Measurements from ENCODE around the gene EFCAB14.
A peak's percentile ranks its signal among the peaks of the same experiment; 100 is the strongest.
"Not testable (repeated sequence)": the region's sequence is repeated elsewhere in the genome, so short reads cannot be mapped to it uniquely, and the experiment has no call there.

The EFCAB14 gene

DNA sequence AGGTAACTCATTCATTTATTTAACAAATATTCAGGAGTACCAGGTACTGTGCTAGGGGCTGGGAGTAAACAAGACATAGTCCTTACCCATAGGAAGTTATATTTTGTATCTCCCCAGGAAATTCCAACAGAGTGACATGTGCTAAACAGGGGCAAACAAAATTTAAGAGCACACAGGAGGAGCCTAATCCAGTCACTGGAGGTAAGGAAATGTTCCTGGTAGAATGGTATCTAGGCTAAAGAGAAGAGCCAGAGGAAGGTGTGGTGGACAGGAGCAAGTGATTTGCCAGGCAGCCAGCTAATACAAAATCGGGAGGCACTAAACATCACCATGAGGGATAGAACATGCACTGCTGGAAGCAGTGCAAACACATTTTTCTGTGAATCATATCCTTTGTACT is 36.9 kb downstream of the EFCAB14 start:
- no peak for DNase-seq

DNA sequence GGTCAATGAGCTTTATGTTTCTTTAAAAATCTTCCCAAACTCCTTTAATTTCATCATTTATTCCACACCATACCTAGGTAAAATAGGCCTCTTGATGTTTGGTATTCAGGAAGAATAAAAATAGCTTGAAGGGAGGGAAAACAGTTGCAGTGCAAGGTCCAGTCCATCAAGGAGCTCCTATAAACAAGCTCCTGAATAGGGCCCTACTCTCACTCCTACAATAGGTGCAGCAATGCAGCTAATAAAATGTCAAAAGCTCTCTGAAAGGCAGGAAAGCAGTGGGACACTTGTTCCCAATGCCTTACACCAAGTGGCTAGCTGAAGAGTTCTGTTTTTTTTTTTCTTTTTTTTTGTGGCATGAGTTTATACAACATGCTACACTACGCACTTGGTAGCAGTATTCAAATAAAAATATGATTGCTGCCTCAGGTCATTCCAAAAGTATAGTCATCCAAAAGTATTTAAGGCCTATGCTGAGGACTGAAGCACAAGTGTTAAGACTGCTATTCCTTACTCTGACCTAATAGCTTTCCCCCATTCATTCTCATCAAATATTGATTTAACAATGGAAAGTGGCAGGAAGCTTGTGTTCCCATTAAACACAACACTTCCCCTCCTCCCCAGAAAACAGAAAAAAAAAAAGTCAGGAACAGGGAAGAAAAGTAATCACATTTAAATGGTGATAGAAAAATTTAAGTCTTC is 37.4 kb downstream of the EFCAB14 start:
- DNase-seq = no peak

DNA sequence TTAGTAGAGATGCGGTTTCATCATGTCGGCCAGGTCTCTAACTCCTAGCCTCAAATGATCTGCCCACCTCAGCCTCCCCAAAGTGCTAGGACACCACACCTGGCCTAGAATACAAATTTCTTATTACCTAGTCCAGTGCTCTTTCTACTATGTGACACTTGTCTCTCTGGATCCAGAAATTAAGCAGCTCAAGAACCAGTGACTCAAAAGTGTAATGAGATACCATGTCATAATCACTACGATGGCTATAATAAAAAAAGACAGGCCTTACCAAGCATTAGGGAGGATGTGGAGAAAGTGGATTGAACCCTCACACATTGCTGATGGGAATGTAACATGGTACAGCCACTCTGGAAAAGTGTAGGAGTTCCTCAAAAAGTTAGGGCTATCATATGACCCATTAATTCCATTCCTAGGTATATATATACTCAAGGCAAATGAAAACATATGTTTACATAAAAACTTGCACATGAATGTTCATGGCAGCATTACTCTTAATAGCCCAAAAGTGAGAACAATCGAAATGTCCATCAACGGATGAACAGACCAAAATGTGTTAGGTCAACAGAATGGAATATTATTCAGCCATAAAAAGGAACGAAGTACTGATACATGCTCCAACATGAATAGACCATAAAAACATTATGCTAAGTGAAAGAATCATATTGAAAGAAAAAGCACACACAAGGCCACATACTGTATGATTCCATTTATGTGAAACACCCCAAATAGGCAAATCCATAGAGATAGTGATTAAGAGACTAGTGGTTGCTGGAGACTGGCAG is 38.9 kb downstream of the EFCAB14 start:
- no peak for DNase-seq

GRCh38 chr1:46677339-46677738 is 41.6 kb downstream of the EFCAB14 start:
- DNase-seq = no peak

GRCh38 chr1:46676531-46676930 is 42.4 kb downstream of the EFCAB14 start:
- DNase-seq = no peak

DNA sequence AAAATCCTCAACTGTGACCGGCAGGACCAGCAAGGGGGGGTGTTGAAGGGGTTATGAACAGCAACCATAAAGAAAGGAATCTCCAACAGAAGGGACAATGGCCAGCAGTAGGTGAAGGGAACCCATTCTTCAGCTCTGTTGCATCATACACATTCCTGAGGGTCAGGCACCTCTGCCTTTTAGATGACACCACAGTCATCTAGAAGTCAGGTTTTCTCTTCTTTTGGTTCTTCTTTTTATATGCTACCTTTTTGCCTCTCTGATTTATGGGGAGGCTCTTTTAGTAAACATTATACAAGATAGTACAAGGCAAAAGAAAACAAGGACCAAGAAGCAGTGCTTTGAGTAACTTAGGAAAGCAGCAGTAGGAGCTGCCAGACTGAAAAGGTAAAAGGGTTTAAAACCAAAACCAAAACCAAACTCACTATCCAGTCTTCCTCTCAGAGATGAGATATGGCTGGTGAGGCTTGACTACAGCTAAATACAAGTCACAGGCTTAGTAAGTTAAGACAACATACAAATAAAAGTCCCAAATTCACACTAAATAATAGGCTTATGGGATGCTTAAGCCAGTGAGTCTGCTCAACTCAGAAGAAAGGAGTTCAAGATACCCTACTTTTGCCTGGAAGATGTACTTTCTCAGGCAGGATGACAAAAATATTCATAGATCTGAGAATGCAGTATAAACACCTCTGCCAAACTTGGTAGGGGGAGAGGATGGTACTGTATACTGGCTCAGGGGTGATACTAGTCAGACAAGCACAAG is 43.2 kb downstream of the EFCAB14 start:
- no peak for DNase-seq

DNA sequence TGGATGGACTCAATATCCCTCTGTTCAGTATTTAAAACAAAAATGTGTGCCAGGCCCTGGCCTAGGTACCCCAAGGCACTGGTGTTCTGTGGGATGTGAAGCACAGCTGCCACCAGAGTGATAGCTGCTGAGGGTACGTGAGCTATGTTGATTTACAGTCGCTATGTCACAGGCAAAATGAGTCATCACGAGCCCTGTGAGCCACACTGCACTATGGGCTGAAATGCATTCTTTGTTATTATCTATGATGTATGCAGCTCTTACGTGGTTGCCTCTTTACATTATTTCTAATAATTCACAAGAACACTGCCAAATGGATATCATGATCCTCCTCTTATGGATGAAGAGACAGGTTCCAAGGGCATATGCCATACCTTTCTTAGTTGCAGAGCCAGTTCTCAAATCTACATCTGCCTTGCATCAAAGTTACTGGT is 45.1 kb downstream of the EFCAB14 start:
- DNase-seq = peak in 1 of 3 donors; percentile 6

DNA sequence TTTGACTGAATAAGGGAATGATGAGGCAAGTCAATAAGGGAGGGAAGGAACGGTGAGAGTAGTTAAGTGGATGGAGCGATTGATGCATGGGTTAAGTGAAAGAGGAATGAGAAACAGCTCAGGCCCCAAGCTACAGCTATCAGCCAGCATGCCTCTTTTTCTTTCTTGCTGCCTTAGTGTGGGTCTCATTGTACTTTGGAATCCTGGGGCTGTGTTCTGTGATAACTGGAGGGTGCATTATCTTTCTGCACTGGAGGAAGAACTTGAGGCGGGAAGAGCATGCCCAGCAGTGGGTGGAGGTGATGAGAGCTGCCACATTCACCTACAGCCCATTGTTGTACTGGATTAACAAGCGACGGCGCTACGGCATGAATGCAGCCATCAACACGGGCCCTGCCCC is 46.2 kb downstream of the EFCAB14 start:
- no peak for DNase-seq

DNA sequence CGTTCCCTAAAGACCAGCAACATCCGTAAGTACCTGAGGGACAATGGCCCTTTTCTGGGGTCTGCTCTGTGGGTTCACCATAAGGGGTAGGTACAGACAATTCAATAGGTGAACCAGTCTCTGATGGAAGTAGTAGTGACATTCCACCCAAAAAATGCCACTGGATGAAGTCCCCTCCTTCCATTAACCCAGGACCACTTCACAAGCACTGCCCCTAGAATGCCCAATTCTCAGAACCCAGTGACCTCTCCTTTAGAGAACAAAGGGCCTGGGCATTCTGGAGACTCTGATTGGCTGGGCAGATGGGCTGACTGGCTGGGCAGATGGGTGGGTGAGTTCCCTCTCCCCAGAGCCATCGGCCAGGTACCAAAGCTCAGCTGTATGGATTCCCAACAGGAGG is 47.4 kb downstream of the EFCAB14 start, which contains the start of gene TEX38:
Gene TEX38 (plus strand): TSS at position 301 of the 400 bp plus-strand sequence. CDS start 81 bp downstream, at position 382.
- DNase-seq = no peak

- no peak for DNase-seq
Measured at GRCh38 chr1:46670134-46670533, 48.8 kb downstream of the EFCAB14 start.

DNA sequence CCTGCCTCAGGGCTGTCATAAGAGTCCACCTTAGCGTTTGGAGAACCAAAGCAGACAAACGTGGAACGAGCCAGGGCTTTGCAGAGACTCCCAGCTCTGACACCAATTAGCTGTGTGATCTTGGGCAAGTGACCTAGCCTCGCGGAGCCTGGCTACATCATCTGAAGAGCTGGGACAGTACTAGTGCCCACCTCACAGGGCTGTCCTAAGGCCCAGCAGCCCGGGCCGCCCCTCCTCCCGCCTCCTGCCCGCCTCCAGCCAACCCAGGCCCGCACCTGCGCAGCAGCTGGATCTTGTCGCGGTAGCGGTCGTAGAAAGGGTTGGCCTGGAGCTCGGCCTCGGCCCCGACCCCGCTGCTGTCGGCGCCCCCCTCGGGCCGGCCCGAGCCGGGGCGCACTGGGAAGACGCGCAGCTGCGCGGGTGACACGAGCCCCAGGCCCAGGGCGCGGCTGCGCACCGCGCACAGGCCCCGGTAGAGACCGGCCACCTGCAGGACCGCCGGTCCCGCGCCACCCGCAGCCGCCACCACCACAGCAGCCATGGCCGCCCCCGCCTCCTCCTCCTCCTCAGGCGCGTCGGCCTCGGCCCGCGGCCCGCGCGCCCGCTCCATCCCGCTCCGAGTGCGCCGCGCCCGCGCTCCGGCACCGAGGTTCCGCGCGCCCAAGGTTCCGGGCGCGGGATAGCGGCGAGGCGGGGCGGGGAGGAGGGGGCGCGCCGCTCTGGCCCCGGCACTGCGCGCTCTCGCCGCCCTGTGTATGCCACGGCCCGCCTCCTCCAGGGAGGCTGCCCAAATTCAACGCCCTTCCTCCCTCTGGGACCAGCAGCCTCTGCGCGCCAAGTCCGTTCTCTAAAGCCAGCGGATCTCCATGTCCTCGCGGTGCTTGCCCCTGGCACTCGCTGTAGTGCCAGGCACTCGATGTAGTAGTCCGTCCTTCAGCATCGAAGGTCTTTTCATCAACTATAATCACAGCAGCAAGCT is 50.8 kb downstream of the EFCAB14 start, which contains the start of gene ATPAF1:
Gene ATPAF1 (minus strand): TSS at position 583 of the 979 bp plus-strand sequence. CDS start 42 bp downstream, at position 541.
- DNase-seq = peak; percentile 69 to 86 (median 80)

DNA sequence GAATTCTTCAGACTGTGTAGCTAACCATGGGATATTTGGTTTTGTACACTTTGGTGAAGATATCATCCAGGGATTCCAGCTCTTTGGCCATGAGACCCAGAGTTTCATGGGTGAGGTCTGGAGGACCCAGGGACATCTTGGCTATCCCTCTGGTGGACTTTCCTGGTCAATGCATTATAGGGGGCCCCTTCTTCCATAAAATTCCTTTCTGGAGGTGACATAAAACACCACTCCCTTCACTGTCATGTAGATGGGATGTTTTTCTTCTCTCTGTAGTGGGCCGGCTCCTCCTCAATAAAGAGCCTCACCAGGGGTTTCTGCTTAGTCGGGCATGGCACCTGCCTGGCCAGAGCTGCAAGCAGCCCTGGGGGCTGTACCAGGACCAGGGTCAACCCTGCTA is 52.9 kb downstream of the EFCAB14 start:
- DNase-seq = no peak

GRCh38 chr1:46662919-46663318 is 56.0 kb downstream of the EFCAB14 start:
- not testable (repeated sequence) for DNase-seq

- not testable (repeated sequence) for DNase-seq
Measured at GRCh38 chr1:46660116-46660515, 58.8 kb downstream of the EFCAB14 start.

GRCh38 chr1:46659307-46659870 is 59.5 kb downstream of the EFCAB14 start:
- DNase-seq = no peak

- DNase-seq = no peak
Measured at GRCh38 chr1:46657775-46658174, 61.1 kb downstream of the EFCAB14 start.

DNA sequence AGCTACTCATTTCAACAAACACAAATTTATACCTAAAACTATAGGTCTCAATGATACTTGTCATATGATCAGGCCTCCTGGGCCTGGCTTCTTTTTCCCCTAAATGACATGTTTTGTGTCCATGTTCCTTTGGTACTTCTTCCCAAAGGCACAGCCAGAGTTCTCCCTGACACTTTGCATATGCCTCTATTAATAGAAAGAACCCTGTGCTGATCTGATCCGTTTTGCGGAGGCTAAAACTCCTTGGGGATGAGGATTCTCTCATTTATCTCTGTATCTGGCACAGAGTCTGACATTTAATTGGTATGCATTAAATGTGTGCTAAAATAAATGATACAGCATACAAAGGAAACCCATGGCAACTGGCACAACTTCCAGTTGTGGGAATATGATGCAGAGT is 62.3 kb downstream of the EFCAB14 start:
- no peak for DNase-seq

DNA sequence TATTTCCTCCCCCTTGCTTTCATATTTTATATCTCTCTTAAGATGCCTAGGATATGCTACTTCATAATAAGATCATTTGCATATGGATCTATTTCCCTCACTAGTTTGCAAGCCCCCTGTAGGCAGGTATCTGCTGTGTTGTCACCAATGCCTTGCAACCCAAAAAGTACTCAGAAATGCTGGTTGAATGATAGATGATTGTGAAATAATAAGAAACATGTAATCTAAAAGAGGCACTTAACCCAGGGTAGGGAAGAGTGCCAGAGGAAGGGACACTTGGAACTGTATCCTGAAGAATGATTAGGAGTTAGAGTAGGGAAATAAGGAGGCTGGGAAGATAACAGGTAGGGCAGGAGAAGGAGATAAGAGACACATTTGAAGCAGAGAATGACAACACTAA is 63.1 kb downstream of the EFCAB14 start:
- DNase-seq = no peak

DNA sequence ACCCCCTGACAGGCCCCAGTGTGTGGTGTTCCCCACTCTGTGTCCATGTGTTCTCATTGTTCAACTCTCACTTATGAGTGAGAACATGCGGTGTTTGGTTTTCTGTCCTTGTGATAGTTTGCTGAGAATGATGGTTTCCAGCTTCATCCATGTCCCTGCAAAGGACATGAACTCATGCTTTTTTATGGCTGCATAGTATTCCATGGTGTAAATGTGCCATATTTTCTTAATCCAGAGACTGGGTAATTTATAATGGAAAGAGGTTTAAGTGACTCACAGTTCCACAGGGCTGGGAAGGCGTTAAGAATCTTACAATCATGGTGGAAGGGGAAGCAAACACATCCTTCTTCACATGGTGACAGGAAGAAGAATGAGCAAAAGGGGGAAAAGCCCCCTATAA is 64.2 kb downstream of the EFCAB14 start:
- DNase-seq = peak in 1 of 3 donors; percentile 10

DNA sequence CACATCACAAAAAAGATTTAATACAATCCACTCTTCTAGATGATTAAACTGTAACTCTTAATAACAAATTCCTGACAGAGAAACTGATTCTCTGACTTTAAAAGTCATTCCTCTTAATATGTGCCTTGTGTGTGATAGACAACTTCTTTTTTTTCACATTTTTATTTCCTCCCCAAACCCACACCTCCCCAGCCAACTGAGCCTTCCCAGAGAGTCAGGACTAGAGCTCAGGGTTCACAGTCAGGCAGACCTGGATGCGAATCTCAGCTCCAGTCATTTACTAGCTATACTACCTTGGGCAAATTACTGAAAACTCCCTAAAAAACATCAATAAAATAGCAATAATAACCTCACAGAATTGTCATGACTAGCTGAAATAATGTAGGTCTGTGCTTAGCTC is 64.9 kb downstream of the EFCAB14 start:
- DNase-seq = peak in 1 of 3 donors; percentile 16

- no peak for DNase-seq
Measured at GRCh38 chr1:46653405-46653958, 65.4 kb downstream of the EFCAB14 start.
